ENCODE measurements around the gene CORIN.
A peak's percentile ranks its signal among the peaks of the same experiment; 100 is the strongest.

Gene CORIN, protein sequence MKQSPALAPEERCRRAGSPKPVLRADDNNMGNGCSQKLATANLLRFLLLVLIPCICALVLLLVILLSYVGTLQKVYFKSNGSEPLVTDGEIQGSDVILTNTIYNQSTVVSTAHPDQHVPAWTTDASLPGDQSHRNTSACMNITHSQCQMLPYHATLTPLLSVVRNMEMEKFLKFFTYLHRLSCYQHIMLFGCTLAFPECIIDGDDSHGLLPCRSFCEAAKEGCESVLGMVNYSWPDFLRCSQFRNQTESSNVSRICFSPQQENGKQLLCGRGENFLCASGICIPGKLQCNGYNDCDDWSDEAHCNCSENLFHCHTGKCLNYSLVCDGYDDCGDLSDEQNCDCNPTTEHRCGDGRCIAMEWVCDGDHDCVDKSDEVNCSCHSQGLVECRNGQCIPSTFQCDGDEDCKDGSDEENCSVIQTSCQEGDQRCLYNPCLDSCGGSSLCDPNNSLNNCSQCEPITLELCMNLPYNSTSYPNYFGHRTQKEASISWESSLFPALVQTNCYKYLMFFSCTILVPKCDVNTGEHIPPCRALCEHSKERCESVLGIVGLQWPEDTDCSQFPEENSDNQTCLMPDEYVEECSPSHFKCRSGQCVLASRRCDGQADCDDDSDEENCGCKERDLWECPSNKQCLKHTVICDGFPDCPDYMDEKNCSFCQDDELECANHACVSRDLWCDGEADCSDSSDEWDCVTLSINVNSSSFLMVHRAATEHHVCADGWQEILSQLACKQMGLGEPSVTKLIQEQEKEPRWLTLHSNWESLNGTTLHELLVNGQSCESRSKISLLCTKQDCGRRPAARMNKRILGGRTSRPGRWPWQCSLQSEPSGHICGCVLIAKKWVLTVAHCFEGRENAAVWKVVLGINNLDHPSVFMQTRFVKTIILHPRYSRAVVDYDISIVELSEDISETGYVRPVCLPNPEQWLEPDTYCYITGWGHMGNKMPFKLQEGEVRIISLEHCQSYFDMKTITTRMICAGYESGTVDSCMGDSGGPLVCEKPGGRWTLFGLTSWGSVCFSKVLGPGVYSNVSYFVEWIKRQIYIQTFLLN

DNA sequence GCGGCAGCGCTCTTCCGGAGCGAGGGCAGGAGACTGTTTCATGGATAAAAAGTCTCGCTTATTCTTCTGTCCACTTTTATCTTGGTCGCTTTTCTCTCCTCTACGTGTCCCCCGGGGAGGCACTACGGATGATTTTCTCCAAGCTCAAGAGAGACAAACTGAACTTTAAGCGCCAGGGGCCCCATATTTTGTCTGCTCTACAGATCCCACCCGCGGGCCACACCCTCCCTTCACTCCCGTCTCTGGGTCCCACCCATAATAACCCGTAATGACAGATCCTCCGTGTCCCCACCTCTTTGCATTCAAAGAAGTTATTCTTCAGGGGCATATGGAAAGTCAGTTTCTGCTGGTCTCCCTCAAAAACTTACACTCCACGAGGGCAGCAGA, at the start of gene CORIN:
Gene CORIN, minus strand, starts transcription at position 160 of the 387 bp plus-strand sequence. Its CDS starts 118 bp downstream, at position 42.
- no peak for DNase-seq

GRCh38 chr4:47882228-47882627, 44.4 kb upstream of the CORIN start:
- no peak for DNase-seq

DNA sequence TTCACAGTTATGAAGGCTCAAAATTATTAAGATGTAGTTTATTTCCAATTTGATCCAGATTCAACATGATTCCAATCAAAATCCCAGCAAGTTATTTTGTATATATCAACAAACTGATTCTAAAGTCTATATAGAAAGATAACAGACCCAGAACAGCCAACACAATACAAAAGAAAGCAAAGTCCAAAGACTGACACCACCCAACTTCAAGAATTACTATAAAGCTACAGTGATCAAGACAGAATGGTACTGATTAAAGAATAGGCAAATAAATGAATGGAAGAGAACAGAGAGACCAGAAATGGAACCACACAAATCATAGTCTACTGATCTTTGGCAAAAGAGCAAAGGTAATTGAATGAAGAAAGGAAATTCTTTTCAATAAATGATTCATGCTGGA, 41.6 kb upstream of the CORIN start:
- DNase-seq: no peak

DNA sequence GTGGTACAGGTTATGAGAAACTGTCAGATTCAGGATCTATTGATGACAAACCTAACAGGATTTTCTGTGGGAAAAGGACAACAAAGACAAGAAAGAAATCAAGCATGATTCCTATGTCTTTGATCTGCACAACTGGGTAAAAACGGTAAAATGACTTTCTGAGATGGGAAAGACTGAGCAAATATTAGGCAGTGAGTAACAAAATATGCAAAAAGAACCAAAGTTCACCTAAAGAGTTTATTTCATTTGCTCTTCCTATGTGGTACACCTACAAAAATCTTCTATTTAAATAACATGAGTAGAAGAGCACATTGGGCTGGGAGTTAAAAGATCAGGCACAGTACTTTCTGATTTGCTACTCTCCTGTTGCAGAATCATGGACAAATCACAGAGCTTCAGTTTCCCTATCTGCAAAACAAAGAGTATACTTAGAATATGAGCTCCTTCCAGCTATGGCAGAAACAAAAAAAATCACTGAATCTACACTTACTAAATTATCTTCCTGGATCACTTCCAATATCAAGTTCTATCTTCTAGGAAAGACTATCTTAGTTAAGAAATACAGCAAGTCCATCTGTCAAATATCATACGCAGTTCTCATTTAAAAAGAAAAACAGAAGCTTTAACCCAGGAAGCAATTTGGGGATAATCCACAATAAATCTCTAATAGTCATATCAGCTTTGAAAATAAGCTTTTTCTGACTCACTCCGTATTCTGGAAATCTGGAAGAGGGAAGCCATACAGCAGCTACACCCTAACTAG, 39.1 kb upstream of the CORIN start:
- no peak for DNase-seq

- DNase-seq: no peak
Observed at GRCh38 chr4:47876310-47876709, 38.4 kb upstream of the CORIN start.

GRCh38 chr4:47873877-47874541, 36.1 kb upstream of the CORIN start:
- no peak for DNase-seq

DNA sequence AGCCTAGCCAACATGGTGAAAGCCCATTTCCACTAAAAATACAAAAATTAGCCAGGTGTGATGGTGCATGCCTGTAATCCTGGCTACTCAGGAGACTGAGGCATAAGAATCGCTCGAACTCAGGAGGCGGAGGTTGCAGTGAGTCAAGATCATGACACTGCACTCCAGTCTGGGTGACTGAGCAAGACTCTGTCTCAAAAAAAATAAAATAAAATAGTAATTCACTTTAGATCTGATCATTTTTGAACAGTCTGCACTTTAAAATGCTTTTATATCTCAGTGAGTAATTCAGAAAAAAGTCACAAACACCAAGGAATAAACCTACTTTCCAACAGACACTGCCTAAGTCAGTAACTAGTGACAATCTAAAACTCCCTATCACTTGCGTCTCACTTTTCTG, 25.6 kb upstream of the CORIN start:
- DNase-seq: no peak

DNA sequence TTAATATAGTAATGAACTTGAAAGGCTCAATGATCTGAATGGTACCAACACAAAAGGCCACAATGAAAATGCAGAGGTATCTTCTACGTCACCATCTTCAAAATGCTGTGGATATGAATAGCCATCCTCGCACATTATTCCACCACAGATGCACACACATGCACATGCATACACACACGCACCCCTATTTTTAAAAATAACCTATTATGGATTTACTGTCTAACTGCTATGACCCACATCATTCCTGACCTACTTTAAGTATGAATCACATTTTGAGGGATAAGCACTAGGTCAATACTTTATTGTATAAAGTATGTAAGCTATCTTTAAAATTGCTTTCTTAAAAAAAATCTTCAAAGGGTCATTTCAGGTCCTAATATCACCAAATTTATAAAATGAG, 24.4 kb upstream of the CORIN start:
- peak; percentile 89 for DNase-seq

GRCh38 chr4:47860305-47860704, 22.4 kb upstream of the CORIN start:
- DNase-seq: no peak

DNA sequence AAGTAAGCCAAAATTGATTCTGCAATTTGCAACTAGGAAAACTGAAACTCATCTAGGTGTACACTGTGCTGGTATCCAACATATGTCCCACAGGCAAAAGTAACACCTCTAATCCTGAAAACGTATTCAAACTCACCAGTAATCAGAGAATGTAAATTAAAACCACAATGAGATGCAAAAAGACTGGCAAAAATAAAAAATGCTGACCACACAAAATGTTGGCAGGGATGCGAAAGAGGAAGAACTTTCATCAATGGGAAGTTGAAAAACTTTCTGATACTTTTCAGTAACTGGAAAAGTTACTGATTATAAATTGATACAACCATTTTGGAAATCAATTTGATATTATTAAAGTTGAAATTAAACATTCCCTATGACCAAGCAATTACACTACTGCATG, 20.1 kb upstream of the CORIN start:
- DNase-seq: no peak

DNA sequence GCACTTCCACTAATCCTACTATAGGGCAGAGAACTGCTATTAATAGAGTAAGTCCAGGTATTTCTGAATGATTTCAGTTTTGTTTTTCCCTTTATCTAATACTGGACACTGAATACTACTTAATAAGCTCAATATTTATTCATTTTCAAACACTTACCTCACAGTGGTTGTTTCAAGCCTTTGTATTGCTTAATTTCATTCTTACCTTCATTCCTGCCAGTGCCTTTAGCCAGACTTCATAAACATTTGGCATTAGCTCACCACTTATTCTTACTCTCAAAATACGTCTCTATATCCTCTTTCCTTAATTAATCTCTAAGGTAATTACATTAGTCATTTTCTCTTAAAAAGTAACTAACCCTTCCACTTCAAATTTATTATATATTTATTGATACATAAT, 18.8 kb upstream of the CORIN start:
- DNase-seq: no peak

DNA sequence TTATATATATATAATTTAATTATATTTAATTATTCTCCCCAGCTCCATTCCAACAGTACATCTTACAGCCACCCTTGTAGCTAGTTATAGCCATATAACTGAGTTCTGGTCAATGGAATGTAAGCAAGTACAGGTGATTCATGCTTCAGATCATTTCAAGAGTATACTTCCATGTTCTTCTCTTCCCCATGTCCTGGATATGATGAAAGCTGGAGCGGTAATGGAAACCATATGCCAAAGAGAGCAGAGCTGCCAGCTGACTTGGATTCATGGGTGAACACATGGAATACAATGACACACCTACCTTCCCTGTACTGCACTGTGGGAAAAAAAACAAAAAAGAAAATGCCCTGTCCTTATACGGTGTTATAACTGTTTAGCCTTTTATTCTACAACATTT, 17.5 kb upstream of the CORIN start:
- peak; percentile 90 for DNase-seq

DNA sequence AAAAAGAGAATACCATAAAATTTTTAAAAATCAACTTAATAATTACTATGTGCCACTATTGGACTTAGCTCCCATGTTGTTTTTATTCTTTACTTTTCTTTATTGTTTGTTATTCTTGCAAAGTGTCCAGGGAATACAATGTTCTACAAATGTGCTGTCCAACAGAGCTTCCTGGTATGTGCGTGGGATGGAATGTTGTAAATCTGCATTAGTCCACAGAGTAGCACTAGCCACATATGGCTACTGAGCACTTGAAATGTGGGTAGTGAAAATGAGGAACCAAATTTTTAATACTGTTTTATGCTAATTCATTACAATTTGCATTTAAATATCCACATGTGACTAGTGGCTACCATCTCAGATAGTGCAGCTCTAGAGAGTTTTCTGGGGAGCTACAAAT, 14.3 kb upstream of the CORIN start:
- DNase-seq: peak; percentile 81

- DNase-seq: no peak
Observed at GRCh38 chr4:47849466-47849865, 11.6 kb upstream of the CORIN start.

- DNase-seq: no peak
Observed at GRCh38 chr4:47848041-47848440, 10.2 kb upstream of the CORIN start.

GRCh38 chr4:47842985-47843384, 5.1 kb upstream of the CORIN start:
- no peak for DNase-seq

- DNase-seq: no peak
Observed at GRCh38 chr4:47840291-47840690, 2.4 kb upstream of the CORIN start.

DNA sequence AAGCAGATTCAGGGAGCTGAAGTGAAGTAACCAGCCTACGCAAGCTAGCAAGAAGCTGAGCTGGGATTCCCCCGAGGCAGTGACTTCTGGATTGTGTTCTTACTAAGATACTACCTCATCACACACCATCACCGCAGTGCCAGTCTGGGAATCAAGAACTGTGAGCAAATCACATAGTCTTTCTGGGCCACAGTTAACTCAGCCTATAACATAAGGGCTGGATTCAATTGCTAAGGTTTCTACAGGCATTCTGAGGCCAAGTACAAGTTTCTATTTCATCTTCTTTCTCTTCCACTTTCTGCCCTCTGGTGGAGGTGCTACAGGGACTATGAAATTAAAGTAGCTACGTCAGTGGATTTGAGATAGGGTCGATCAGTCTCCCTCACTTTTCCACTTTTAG, 1.4 kb upstream of the CORIN start:
- DNase-seq: no peak

GRCh38 chr4:47838445-47838844, 578 bp upstream of the CORIN start:
- DNase-seq: no peak

GRCh38 chr4:47837094-47837907, 566 bp downstream of the CORIN start:
- DNase-seq: no peak

GRCh38 chr4:47836641-47837093, 1.2 kb downstream of the CORIN start:
- DNase-seq: peak; percentile 85

Measured in HCEC 1CT (cell line).